GM12875 (cell line): ENCODE measurements around the gene MIER2.

Experiments
- H3K4me3 ChIP-seq: one replicate; pipeline ENCODE4 v1.5.1; 2011; ENCODE audit warnings: low read depth, low read length, control low read depth
- CTCF ChIP-seq: IDR thresholded peaks from 2 replicates; pipeline ENCODE4 v1.5.1; 2011; ENCODE audit warnings: low read depth, mild to moderate bottlenecking, control low read depth, inconsistent platforms, low read length, moderate library complexity, borderline replicate concordance; ENCODE audit not compliant: insufficient read depth

MIER2 gene

GRCh38 chr19:313988-314815 is 30.4 kb downstream of the MIER2 start:
- no peak overlapping the region for H3K4me3 ChIP-seq
- no peak for TF ChIP-seq CTCF

GRCh38 chr19:313169-313987 is 31.2 kb downstream of the MIER2 start:
- TF ChIP-seq CTCF = no peak
- no peak overlapping the region for H3K4me3 ChIP-seq

- no peak overlapping the region for H3K4me3 ChIP-seq
- TF ChIP-seq CTCF = no peak
Measured at GRCh38 chr19:311813-312261, 32.8 kb downstream of the MIER2 start.

GRCh38 chr19:310781-311496 is 33.7 kb downstream of the MIER2 start:
- H3K4me3 ChIP-seq = no peak overlapping the region
- TF ChIP-seq CTCF = no peak

GRCh38 chr19:310141-310651 is 34.4 kb downstream of the MIER2 start:
- no peak for TF ChIP-seq CTCF
- H3K4me3 ChIP-seq = no peak overlapping the region

- no peak overlapping the region for H3K4me3 ChIP-seq
- no peak for TF ChIP-seq CTCF
Measured at GRCh38 chr19:309206-309565, 35.4 kb downstream of the MIER2 start.
